Midbrain (tissue), 1 donor: ENCODE data around the gene KCNIP1.
"Not testable (repeated sequence)": the region's sequence is repeated elsewhere in the genome, so short reads cannot be mapped to it uniquely, and the experiment has no call there.

ENCODE experiments used
- DNase-seq: peaks from one replicate; lab custom pipeline; 2025; lab: John Stamatoyannopoulos, UW

The KCNIP1 gene

GRCh38 chr5:170750791-170751190, 247.0 kb downstream of the KCNIP1 start:
- DNase-seq = no peak

DNA sequence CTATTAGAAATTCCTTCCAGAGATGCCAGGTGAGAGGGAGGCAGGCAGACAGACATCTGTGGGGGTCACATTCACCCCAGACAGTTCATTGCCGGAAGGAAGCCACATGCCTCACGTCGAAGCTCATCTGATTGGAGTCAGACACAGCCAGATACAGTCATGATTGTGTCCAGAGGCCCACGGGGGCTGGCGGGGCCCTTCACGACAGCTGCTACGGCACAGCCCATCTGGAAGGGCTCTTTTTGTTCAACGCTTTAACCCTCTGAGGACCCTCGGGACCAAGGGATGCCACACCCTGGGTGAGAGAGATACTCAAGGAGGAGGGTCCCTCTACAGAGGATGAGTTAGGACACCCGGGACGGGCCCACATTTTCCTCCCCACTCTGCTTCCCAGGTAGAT, 247.8 kb downstream of the KCNIP1 start:
- no peak for DNase-seq

GRCh38 chr5:170752257-170753215, 248.7 kb downstream of the KCNIP1 start:
- no peak for DNase-seq

DNA sequence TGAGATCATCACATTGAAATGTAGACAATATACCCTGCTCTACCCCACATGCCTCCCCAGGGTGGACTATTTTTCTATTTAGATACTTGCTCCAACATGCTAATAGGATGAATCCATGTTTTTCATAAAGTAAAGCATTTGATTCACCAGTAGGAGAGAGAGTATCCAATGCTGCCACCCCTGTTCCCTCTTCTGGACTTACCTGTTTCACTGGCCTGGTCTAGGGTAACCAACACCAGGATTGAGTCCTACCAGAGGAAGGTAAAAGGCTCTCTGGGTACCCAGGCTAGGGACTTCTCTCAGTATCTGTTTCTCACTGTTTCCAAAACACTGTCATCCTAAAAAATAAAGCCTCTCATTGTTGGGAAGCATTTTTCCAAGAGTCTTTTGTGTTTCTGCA, 249.5 kb downstream of the KCNIP1 start:
- no peak for DNase-seq

GRCh38 chr5:170754508-170754907, 250.7 kb downstream of the KCNIP1 start:
- DNase-seq = not testable (repeated sequence)

GRCh38 chr5:170755679-170756456, 252.0 kb downstream of the KCNIP1 start:
- no peak for DNase-seq

GRCh38 chr5:170756691-170757090, 252.9 kb downstream of the KCNIP1 start:
- DNase-seq = no peak

GRCh38 chr5:170757182-170757601, 253.4 kb downstream of the KCNIP1 start:
- no peak for DNase-seq

DNA sequence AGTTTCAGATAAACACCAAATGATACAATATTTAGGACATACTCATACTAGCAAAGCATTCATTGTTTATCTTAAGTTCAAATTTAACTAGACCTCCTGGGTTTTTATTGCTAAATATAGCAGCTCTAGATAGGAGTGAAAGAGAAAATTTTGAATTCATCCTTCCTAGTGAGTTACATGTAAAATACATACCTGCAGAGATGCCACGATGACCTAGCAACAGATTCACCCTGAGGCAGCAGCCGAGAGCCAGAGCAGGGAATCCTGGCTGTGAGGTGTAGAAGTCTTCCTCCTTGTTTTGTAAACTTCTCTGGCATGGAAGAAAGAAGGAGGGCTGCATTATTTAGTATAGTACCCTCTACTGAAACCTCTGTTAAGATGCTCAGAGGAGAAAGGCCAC, 253.8 kb downstream of the KCNIP1 start:
- no peak for DNase-seq

DNA sequence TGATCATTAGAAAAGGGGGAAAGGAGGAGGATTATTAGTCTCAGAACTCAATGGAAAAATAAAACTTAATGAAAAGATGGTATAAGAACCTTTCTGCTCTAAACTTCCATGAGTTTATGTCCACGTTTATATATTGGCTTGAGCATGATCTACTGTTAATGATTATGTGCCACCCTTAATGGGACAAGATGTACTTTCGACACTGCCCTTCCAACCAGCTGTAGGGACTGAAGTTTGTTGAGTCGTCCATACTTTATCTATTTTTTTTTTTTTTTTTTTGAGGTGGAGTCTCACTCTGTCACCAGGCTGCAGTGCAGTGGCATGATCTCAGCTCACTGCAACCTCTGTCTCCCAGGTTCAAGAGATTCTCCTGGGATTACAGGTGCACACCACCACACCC, 254.7 kb downstream of the KCNIP1 start:
- DNase-seq = no peak

DNA sequence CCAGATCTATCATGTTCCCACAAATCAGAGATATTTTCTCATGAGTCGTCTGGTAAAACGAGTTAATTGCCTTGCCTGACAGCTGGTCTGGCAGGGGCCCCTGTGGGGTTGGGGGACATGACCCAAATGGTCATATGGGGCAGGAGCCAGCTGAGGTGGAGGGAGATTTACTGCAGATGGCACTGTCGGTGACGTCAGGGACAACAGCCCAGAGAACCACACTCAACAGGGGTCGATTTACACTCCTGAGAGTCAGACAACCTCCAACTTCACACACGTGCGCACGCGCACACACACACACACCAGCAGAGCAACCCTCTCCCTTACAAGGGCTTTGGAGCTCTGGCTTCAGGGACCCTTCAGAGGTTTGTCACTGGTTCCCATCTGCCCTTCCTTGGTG, 256.3 kb downstream of the KCNIP1 start:
- no peak for DNase-seq

DNA sequence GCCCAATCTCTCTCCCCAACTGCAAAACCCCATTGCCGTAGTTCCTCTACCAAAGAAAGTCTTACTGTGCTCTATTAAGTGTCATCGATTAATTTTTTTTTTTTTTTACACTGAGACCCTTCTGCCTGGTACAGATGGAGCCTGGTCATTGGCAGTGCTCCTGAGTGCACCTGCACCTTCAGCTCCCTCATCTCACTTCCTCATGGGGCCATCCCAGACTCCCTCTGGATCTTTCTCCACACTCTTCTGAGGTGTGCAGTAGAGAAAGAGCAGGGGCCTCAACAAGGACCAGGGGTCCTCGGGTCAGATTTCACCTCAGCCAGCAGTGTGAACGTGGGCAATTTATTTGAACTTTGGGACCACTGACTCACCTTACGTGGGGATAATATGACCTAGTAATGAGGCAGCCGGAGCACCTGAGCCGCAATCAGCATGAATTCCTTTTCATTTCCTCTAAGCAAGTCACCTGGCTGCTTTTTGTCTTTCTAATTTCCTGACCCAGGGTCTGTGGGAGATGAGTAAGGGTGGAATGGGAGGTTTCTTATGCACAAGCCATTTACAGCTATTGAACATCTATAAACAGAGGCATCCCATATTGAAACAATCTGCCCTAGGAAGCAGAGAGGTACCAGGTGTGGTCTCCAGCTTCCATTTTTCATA, 257.4 kb downstream of the KCNIP1 start:
- DNase-seq = no peak

- DNase-seq = no peak
These were observed 257.9 kb downstream of the KCNIP1 start for GRCh38 chr5:170761708-170762066.

DNA sequence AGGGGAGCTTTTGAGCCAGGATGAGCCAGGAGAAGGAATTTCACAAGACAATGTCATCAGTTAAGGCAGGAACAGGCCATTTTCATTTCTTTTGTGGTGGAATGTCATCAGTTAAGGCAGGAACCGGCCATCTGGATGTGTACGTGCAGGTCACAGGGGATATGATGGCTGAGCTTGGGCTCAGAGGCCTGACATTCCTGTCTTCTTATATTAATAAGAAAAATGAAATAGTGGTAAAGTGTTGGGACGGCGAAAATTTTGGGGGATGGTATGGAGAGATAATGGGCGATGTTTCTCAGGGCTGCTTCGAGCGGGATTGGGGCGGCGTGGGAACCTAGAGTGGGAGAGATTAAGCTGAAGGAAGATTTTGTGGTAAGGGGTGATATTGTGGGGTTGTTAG, 258.5 kb downstream of the KCNIP1 start:
- not testable (repeated sequence) for DNase-seq

- not testable (repeated sequence) for DNase-seq
These were observed 262.0 kb downstream of the KCNIP1 start for GRCh38 chr5:170765868-170766267.

- no peak for DNase-seq
These were observed 265.4 kb downstream of the KCNIP1 start for GRCh38 chr5:170769246-170769645.

DNA sequence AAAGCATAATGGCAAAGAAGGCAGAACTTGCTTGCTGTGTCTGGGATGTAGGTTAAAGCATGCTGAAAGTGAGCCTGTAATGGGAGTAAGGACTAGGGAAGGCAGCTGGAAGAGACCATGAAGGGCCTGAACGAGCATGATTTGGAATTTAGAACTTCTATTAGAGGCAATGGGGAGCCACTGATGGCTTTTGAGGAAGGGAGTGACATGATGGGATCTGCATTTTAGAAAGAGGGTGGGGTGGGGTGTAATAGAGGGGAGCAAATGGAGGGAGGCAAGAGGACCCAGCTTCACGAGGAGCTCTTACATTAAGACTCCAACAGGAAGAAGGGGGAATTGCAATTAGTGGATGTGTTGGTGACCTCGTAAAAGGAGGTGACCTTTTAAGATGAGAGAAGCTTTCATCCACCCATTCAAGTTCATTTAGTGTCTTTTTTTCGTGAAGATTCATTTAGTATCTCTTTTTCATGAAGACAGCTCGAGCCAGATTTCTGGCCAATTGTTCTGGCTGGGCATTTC, 266.1 kb downstream of the KCNIP1 start:
- DNase-seq = no peak

GRCh38 chr5:170771496-170771895, 267.7 kb downstream of the KCNIP1 start:
- no peak for DNase-seq

DNA sequence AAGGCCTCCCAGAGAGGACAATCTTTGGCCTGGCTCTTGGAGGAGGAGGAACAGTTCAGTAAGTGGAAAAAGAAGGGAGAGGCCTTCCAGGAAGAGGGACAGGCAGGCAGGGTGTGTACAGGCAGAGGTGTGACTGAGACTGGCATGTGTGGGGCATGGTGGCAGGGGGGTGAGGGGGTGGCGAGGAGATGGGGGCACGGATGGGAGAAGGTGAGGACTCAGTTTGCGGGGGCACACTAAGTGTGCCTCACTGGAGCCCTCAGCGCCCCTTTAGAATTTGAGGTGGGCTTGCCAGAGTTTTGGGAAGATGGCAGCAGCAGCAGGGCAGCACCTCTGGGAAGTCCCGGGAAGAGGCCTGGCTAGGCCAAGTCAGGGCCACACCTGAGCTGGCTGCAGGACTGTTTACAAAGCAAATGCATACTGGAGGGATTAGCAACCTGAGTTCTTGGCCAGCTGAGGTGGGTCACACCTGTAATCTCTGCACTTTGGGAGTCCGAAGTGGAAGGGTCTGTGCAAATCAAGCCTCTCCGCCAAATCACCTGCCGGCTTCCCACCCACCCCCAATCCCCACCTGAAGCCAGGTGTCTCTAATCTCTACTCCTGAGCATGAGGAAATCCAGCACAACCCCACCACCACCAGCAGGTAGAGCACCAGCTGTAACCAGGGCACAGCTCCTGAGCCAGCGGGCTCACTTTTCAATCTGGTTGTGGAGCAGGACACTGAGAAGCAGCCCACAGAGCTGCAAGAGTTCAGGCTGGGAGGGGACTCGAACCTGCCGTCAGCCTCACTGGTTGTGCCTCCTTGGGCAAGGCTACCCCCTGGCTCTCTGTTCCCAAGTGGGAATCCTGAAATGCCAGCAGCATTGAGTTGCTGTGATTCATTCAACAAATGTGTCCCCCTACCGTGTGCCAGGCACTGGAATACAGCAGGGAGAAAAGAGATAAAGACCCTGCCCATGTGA, 269.5 kb downstream of the KCNIP1 start:
- no peak for DNase-seq

DNA sequence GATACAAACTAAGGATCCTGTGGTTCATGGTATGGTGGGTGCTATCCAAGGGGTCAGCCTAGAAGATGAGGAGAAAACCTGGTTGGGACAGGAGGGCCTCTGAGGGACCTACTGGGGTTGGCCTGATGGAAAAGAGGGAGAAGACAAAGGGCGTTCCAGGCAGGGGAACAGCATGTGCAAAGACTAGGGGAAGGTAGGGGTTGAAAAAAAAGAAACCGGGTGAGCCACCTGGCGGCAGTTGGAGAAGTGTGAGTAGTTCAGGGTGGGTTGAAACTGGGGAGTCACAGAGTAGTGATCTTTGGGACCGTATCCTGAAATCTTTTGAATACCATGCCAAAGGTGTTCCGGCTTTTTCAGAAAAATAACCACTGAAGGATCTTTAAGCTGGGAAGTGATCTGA, 271.0 kb downstream of the KCNIP1 start:
- DNase-seq = no peak

DNA sequence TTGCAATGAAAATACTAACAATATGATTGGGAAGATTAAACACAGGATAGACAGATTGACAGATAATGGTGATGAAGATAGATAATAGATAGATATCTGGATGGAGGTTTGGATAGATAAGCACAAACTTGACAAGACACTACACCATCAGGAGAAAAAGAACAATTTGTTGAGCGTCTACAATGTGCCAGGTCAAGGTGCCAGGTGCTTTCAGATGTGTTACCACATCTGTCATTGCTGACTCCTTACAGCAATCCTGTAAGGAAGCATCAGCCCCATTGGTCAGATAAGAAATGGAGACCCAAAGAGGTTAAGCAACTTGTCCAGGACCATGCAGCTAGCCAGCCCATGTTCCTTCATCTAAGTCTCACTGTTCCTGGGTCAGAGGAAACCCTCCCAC, 278.1 kb downstream of the KCNIP1 start:
- no peak for DNase-seq
